ENCODE data around the gene C14orf180.

C14orf180 gene

DNA sequence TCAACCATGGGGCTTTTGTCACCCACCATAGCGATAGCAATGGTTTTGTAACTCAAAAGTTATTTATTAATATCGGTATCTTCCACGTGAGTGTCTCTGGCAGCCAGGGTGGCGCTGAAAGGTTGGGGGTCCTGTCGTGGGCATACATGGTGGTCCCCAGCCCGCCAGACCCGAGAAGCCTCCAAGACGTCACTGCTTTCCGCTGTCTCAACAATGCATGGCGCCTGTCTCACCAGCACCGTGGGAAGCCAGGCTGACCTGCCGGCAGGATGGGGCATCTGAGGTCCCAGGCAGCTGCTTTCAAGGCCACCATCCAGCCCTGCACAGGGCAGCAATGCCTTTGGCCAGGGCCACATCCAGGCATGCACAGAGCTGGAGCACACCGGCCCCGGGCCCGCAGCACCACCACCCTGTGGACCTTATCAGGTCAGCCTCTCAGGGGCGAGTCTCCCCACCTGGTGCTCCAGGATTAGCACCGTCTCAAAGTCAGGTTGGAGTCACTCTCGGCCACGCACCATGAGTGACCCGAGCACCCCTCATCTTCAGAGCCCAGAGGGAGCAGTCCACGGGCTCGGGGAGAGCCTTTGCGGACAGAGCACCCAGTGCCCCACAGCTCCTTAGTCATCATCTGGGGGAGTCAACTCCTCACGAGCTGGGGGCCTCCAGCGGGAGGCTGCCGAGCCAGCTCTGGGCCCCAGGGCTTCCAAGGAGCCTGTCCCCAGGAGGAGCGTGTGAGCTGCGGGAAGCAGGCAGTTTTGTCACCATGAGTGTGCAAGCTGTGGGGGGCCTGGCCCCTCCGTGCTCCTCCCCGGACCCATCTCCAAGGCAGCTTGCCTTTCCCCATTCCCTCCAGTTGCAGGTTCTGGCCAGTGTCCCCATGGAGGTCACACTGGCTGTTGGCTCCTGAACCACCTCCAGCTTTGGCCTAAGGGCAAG, 14.6 kb upstream of the C14orf180 start:
- Histone ChIP-seq H3K4me1 (ENCODE audit: control insufficient read depth, insufficient read depth, low read length) (no peaks in the 10 kb centered on the region), H3K36me3 (ENCODE audit: control insufficient read depth, insufficient read depth, low read length) (no peaks in the 10 kb centered on the region), H3K27me3 (ENCODE audit: control insufficient read depth, insufficient read depth, low read length) (no peaks in the 10 kb centered on the region), H3K9ac (ENCODE audit: low read depth, low read length) (no peak overlapping the region), H3K9me3 (ENCODE audit: control insufficient read depth, insufficient read depth, low read length) (no peaks in the 10 kb centered on the region), H3K4me3 (ENCODE audit: low read depth, low read length) (no peak overlapping the region)

DNA sequence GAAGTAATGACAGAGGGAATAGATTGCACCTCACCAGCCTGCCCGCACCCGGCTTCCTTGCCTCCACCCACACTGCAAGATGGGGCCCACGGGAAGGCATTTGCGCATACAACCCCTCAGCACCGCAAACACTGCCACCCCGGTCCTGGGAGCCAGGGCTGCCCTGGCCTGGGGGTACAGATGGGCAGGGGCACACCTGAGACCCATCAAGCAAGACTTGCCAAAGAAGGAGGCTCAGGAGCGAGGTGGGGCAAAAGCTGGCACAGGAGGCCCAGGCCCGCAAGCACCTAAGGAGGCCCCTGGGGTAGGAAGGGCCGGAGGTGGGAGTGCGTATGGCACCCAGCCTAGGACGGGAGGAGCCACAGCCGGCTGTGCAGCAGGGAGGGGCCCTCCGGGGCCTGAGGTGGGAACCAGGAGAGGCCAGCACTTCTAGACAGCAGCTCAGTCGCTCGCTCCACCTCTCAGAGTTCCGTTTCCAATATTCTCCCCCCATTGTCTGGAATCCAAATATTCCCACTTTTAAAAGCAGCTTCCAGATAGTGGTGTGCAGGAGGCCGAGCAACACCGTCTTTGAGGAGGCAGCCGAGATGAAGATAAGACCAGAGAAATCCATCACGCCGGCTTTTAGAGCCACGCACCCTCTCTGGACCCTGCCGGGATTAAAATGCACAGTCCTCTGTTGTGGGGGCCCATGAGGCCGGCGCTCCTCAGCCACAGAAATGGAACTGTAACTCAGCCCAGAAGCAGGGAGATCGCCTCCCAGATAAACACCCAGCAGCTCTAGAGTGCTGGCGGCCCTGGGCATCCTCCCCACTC, 12.2 kb upstream of the C14orf180 start:
- Histone ChIP-seq H3K36me3 (ENCODE audit: control insufficient read depth, insufficient read depth, low read length) (no peaks in the 10 kb centered on the region), H3K4me1 (ENCODE audit: control insufficient read depth, insufficient read depth, low read length) (no peaks in the 10 kb centered on the region), H3K9me3 (ENCODE audit: control insufficient read depth, insufficient read depth, low read length) (no peaks in the 10 kb centered on the region), H3K27me3 (ENCODE audit: control insufficient read depth, insufficient read depth, low read length) (no peaks in the 10 kb centered on the region), H3K4me3 (ENCODE audit: low read depth, low read length) (no peak overlapping the region), H3K9ac (ENCODE audit: low read depth, low read length) (no peak overlapping the region)

DNA sequence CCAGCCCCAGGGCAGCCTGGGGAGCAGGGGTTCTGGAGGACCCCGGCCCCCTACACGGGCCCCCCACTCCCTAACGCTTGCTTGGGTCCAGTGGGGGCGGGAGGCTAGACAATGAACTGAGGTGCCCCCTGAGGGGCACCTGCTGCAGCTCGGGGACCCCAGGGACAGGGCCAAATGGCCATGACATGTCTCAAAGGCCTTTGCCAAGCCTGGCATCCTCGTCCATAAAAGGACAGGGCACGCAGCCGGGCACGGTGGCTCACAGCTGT, 11.7 kb upstream of the C14orf180 start:
- no peaks in the 10 kb centered on the region for H3K36me3 ChIP-seq (ENCODE audit: control insufficient read depth, insufficient read depth, low read length)
- no peak overlapping the region for H3K4me3 ChIP-seq (ENCODE audit: low read depth, low read length)
- H3K27me3 ChIP-seq (ENCODE audit: control insufficient read depth, insufficient read depth, low read length), result no peaks in the 10 kb centered on the region
- H3K9ac ChIP-seq (ENCODE audit: low read depth, low read length), result no peak overlapping the region
- no peaks in the 10 kb centered on the region for H3K4me1 ChIP-seq (ENCODE audit: control insufficient read depth, insufficient read depth, low read length)
- no peaks in the 10 kb centered on the region for H3K9me3 ChIP-seq (ENCODE audit: control insufficient read depth, insufficient read depth, low read length)

DNA sequence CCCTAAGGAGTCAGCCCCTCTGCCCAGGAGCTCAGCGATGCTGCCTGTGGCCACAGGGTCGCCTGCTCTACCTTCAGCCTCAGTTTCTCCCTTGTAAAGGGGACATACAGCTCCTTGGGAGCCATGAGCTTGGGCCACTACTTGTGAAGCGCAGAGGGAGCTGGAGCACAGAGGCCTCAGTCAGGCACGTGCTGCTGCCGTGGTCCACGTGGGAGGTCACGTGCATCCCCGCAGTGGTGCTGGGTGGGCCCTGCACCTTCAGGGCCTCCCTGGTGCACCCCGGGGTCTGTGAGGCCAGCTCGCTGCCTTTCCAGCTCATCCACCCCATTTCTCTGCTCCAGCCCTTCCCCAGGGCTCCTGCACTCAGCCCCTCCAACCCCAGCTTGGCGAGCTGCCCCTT, 10.9 kb upstream of the C14orf180 start:
- no peak overlapping the region for H3K9ac ChIP-seq (ENCODE audit: low read depth, low read length)
- no peak overlapping the region for H3K4me3 ChIP-seq (ENCODE audit: low read depth, low read length)
- H3K9me3 ChIP-seq (ENCODE audit: control insufficient read depth, insufficient read depth, low read length), result no peaks in the 10 kb centered on the region
- no peaks in the 10 kb centered on the region for H3K36me3 ChIP-seq (ENCODE audit: control insufficient read depth, insufficient read depth, low read length)
- H3K4me1 ChIP-seq (ENCODE audit: control insufficient read depth, insufficient read depth, low read length), result no peaks in the 10 kb centered on the region
- no peaks in the 10 kb centered on the region for H3K27me3 ChIP-seq (ENCODE audit: control insufficient read depth, insufficient read depth, low read length)

DNA sequence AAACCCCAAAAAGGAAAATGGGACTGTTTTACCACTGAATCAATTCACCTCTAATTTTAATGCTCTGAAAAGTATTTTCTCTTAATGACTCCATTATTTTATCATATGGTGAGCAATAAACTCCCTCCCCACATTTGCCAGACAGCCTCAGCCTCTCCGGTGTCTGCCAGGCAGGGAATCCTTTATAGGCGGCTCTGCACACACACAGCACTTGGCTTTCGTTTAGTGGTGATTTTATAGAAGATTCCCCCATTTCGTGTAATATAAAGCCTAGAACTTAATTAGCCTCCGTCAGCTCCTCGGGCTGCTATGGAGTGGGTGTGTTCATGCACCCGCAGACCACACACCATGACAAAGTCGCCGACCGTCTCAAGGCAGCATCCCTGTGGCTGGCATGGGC, 10.1 kb upstream of the C14orf180 start:
- no peaks in the 10 kb centered on the region for H3K4me1 ChIP-seq (ENCODE audit: control insufficient read depth, insufficient read depth, low read length)
- no peak overlapping the region for H3K4me3 ChIP-seq (ENCODE audit: low read depth, low read length)
- H3K9ac ChIP-seq (ENCODE audit: low read depth, low read length), result no peak overlapping the region
- H3K9me3 ChIP-seq (ENCODE audit: control insufficient read depth, insufficient read depth, low read length), result no peaks in the 10 kb centered on the region
- no peaks in the 10 kb centered on the region for H3K27me3 ChIP-seq (ENCODE audit: control insufficient read depth, insufficient read depth, low read length)
- no peaks in the 10 kb centered on the region for H3K36me3 ChIP-seq (ENCODE audit: control insufficient read depth, insufficient read depth, low read length)

DNA sequence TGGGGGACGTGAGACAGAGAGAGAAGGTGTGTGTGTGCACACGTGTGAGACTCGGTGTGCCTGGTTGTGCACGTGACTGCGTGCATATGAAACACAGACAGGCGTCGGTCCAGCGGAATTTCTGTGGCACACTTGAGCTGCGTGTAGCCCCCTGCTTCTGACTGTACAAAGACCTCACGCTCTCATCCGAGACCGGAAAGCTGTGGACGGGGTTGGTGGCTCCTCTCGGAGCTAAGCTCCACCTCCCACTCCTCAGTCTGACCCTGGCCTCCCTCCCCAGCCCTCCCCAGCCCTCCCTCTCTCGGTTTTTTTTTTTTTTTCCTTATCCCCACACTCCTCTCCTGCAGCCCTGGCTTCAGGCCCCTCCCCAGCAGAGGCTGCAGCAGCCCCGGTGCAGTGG, 8.3 kb upstream of the C14orf180 start:
- no peaks in the 10 kb centered on the region for H3K27me3 ChIP-seq (ENCODE audit: control insufficient read depth, insufficient read depth, low read length)
- no peaks in the 10 kb centered on the region for H3K9me3 ChIP-seq (ENCODE audit: control insufficient read depth, insufficient read depth, low read length)
- H3K4me3 ChIP-seq (ENCODE audit: low read depth, low read length), result no peak overlapping the region
- no peaks in the 10 kb centered on the region for H3K4me1 ChIP-seq (ENCODE audit: control insufficient read depth, insufficient read depth, low read length)
- no peaks in the 10 kb centered on the region for H3K36me3 ChIP-seq (ENCODE audit: control insufficient read depth, insufficient read depth, low read length)
- H3K9ac ChIP-seq (ENCODE audit: low read depth, low read length), result no peak overlapping the region

DNA sequence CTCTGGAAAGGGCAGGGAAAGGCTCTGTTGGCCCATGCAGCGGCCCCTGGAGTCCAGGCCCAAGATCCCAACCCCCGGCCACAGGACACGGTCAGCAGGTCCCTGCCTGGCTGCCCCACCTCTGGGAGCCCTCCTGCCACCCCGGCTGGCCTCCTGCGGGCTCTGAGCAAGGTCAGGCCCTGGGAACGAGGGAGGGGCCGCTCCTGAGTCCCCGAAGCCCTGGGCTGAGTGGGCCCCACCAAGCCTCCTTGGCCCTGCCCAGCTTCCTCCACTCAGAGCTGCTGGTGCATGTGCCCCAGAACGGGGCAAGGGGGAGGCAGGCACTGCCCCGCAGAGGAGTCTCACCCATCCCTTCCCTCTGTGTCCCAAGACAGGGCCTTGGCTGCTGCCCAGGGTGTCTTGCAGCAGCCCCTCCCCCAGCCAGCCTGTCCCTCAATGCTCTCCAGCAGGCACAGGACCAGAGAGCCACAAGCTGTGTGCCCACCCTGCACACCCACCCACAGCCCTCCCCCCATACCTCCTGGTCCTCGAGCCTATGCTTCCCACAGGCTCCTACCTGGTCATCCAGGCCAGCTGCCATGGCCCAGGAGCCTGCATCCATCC, 7.4 kb upstream of the C14orf180 start:
- Histone ChIP-seq H3K36me3 (ENCODE audit: control insufficient read depth, insufficient read depth, low read length) (no peaks in the 10 kb centered on the region), H3K4me1 (ENCODE audit: control insufficient read depth, insufficient read depth, low read length) (no peaks in the 10 kb centered on the region), H3K27me3 (ENCODE audit: control insufficient read depth, insufficient read depth, low read length) (no peaks in the 10 kb centered on the region)

DNA sequence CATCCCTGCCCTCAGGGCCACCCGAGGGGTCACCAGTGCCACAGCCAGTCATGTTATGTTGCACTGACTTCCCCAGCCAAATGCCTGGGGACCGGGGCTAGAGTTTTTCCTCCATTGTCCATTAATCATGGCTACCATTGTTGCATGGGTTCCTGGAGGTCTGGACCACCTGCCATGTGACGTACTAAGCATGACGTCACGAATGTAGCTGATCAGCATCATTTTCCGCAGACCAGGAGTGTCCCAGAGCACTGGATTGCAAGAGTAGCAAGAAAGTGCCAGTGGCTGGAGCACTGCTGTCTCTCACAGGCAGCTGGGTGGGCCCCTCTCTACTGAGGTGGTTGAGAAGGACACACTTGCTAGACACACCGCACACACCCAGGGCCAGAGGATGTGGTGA, 6.9 kb upstream of the C14orf180 start:
- Histone ChIP-seq H3K27me3 (ENCODE audit: control insufficient read depth, insufficient read depth, low read length) (no peaks in the 10 kb centered on the region), H3K9ac (ENCODE audit: low read depth, low read length) (no peak overlapping the region), H3K9me3 (ENCODE audit: control insufficient read depth, insufficient read depth, low read length) (no peaks in the 10 kb centered on the region), H3K36me3 (ENCODE audit: control insufficient read depth, insufficient read depth, low read length) (no peaks in the 10 kb centered on the region), H3K4me3 (ENCODE audit: low read depth, low read length) (no peak overlapping the region), H3K4me1 (ENCODE audit: control insufficient read depth, insufficient read depth, low read length) (no peaks in the 10 kb centered on the region)

More for the DNA sequence above, 7.4 kb upstream of the C14orf180 start:
- Histone ChIP-seq H3K4me3 (ENCODE audit: low read depth, low read length) (no peak overlapping the region), H3K9ac (ENCODE audit: low read depth, low read length) (no peak overlapping the region), H3K9me3 (ENCODE audit: control insufficient read depth, insufficient read depth, low read length) (no peaks in the 10 kb centered on the region)

DNA sequence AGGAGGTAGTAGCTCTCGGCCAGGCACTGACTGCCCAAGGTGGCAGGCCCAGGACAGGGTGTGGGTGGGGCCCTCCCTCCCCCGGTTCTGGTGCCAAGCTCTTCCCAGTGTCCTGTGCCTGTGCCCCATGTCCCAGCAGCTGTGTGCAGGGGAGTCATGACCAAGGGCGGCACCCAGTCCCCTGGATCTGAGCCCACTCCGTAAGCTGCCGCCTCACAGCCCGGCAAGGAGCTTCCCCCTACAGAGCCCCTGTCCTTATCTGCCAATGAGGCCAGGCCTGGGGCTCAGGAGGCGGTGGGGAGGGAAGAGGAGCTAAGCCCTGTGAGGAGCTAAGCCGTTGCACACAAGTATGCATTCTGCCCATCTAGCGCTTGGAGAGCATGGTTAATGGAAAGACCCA, 5.6 kb upstream of the C14orf180 start:
- Histone ChIP-seq H3K27me3 (ENCODE audit: control insufficient read depth, insufficient read depth, low read length) (no peaks in the 10 kb centered on the region), H3K4me1 (ENCODE audit: control insufficient read depth, insufficient read depth, low read length) (no peaks in the 10 kb centered on the region), H3K4me3 (ENCODE audit: low read depth, low read length) (no peak overlapping the region), H3K9ac (ENCODE audit: low read depth, low read length) (no peak overlapping the region), H3K36me3 (ENCODE audit: control insufficient read depth, insufficient read depth, low read length) (no peaks in the 10 kb centered on the region), H3K9me3 (ENCODE audit: control insufficient read depth, insufficient read depth, low read length) (no peaks in the 10 kb centered on the region)

DNA sequence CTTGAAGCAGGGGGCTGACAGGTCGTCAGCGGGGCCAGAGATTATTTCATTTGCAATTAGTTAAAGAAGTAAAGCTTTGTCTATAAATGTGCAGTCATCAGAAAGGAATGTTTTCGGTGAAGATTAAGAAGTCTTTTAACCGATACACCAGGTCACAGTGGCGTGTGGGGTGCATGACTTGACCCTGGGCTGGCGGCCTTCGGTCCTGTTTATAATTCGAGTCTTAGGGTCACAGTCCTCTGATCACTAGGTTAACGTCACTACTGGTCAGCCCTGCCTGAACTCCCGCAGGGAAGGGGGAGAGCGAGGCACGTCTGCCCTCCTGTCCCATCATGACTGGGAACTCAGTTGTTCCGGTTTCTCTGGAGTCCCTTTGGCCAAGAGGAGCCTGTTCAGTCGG, 5.0 kb upstream of the C14orf180 start:
- Histone ChIP-seq H3K4me3 (ENCODE audit: low read depth, low read length) (no peak overlapping the region), H3K4me1 (ENCODE audit: control insufficient read depth, insufficient read depth, low read length) (no peaks in the 10 kb centered on the region), H3K9ac (ENCODE audit: low read depth, low read length) (no peak overlapping the region), H3K36me3 (ENCODE audit: control insufficient read depth, insufficient read depth, low read length) (no peaks in the 10 kb centered on the region), H3K27me3 (ENCODE audit: control insufficient read depth, insufficient read depth, low read length) (no peaks in the 10 kb centered on the region), H3K9me3 (ENCODE audit: control insufficient read depth, insufficient read depth, low read length) (no peaks in the 10 kb centered on the region)

DNA sequence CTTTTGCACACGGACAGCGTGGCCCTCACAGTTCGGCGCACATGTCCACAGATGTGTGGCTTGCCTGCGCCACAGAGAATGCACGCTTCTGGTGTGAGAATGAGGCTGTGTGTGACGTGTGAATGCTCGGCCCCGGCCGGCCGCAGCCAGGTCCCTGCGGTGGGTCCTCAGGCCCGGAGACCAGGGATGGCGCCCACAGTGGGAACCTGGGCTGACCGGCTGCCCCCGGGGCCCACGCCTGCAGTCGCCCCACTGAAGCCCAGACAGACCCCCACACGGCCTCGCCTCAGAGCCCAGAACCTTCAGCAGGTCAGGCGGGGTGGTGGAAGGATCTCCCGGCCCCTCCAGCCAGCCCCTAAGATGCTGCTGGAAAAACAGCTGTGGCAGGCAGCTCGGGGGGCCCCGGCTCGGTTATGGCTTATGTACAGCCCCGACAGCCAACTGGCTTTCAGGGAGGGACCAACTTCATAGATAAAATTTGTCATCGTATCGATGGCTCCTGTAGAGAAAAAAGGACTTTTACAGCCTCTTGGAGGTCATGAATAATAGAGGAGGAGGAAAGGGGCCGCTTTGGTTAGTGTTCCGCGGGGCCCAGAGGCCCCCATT, 4.5 kb upstream of the C14orf180 start:
- Histone ChIP-seq H3K4me3 (ENCODE audit: low read depth, low read length) (no peak overlapping the region), H3K27me3 (ENCODE audit: control insufficient read depth, insufficient read depth, low read length) (no peaks in the 10 kb centered on the region), H3K9me3 (ENCODE audit: control insufficient read depth, insufficient read depth, low read length) (no peaks in the 10 kb centered on the region), H3K4me1 (ENCODE audit: control insufficient read depth, insufficient read depth, low read length) (no peaks in the 10 kb centered on the region), H3K9ac (ENCODE audit: low read depth, low read length) (no peak overlapping the region), H3K36me3 (ENCODE audit: control insufficient read depth, insufficient read depth, low read length) (no peaks in the 10 kb centered on the region)

Data from iPS-15b (cell line).